ENCODE data around the gene KIAA1671. TPM values are rescaled to one million over a fixed set of nuclear protein-coding genes. Genes with fewer than 3 reads are reported as not detected.
"Not testable (repeated sequence)": the region's sequence is repeated elsewhere in the genome, so short reads cannot be mapped to it uniquely, and the experiment has no call there.

The KIAA1671 gene
- total and polyA plus RNA-seq, 10 donors, result 0.72 to 11.9 (median 8.2) TPM

- DNase-seq, result no peak
- H3K27me3 ChIP-seq (replicated peaks in 1 of 7), result no peaks in the 10 kb centered on the region
- H3K4me3 ChIP-seq, result no peak overlapping the region
- intact Hi-C loops (cut with DNase I; ENCODE audit: low total_unique reads), result no loop called here
- H3K36me3 ChIP-seq, result peaks cover 0 to 67% (median 7%) of the 10 kb centered on the region in 6 donors
- 86 to 95% (median 89%) methylated on average over 3 of the region's 3 CpGs; no CpG with 5 or more reads in 1 of the 5 donors for WGBS, 5 donors
- H3K4me1 ChIP-seq, result no peaks in the 10 kb centered on the region
- H3K27ac ChIP-seq, result no peak overlapping the region
- peaks cover 0 to 15% (median 12%) of the 10 kb centered on the region in 8 donors for H3K9me3 ChIP-seq
- TF ChIP-seq POLR2A (IDR thresholded peaks at IDR 0.05), result no peak
- TF ChIP-seq CTCF (IDR thresholded peaks at IDR 0.05 in 8 of 11, conservative IDR thresholded peaks at IDR 0.05 in 3 of 11), result no peak
- TF ChIP-seq POLR2AphosphoS5 (IDR thresholded peaks at IDR 0.05), result no peak
Measured at GRCh38 chr22:25176799-25177198, 224.3 kb downstream of the KIAA1671 start.

- Histone ChIP-seq H3K4me3 (no peak overlapping the region), H3K9me3 (peaks cover 0 to 15% (median 12%) of the 10 kb centered on the region in 8 donors), H3K4me1 (no peaks in the 10 kb centered on the region), H3K27me3 (replicated peaks in 1 of 7) (no peaks in the 10 kb centered on the region), H3K36me3 (peaks cover 0 to 67% (median 7%) of the 10 kb centered on the region in 6 donors), H3K27ac (no peak overlapping the region)
- 87 to 94% (median 92%) methylated on average over 13 of the region's 13 CpGs for WGBS, 5 donors
- intact Hi-C loops (cut with DNase I; ENCODE audit: low total_unique reads), result no loop called here
- TF ChIP-seq POLR2A (IDR thresholded peaks at IDR 0.05) (no peak), CTCF (IDR thresholded peaks at IDR 0.05 in 8 of 11, conservative IDR thresholded peaks at IDR 0.05 in 3 of 11) (no peak), POLR2AphosphoS5 (IDR thresholded peaks at IDR 0.05) (no peak)
- no peak for DNase-seq
Measured at GRCh38 chr22:25177226-25177625, 224.7 kb downstream of the KIAA1671 start.

DNA sequence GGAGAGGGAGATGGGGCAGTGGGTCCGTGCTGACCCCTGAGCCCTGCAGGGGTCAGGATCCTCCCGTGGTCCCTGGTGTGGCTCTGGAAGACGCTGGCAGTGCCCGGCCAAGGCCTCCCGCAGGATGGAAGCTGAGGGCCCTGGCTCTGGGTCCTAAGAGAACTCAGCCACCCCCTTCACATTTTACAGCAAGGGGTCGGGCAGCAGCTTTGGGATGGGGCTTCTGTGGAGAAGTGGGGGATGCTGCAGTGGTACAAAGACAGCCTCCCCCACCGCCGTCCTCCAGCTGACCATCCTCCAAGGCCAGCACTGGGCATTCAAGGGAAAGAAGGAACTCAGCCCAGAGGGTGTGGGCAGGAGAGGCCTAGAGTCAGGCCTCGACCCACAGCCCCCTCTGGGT lies 225.4 kb downstream of the KIAA1671 start:
- DNase-seq, result no peak
- WGBS, 5 donors, result 81 to 92% (median 87%) methylated on average over 4 to 9 of the region's 9 CpGs
- H3K27me3 ChIP-seq (replicated peaks in 1 of 7), result no peaks in the 10 kb centered on the region

DNA sequence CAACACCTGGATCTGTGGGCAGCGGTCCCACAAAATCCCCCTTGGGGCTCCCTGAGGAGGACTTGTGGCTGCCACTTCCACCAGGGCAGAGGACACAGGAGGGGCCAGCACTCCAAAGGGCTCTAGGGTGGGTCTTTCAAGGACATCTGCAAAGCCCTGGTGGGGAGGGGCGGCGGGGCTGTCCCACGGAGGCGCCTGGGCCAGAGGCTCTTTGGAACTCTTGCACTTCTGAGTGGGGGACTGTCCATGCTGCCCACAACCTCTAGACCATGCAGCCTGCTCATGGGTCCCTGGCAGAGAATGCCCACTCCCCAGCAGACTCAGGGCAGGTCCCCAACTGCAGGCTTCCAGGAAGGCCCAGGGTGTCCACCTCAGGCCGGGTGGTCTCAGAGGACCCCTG lies 225.8 kb downstream of the KIAA1671 start:
- 87 to 95% (median 89%) methylated on average over 4 to 6 of the region's 6 CpGs for WGBS, 5 donors
- Histone ChIP-seq H3K9me3 (peaks cover 0 to 15% (median 12%) of the 10 kb centered on the region in 8 donors), H3K4me3 (peak overlapping the region in 1 of 8 donors; percentile 55), H3K36me3 (peaks cover 0 to 67% (median 7%) of the 10 kb centered on the region in 6 donors), H3K27ac (peak overlapping the region in 3 of 8 donors; percentile 47 to 77 (median 50))
- H3K4me1 ChIP-seq; intact Hi-C loops (cut with DNase I; ENCODE audit: low total_unique reads); H3K27me3 ChIP-seq (replicated peaks in 1 of 7): not testable (repeated sequence)
- peak; percentile 86 for DNase-seq

More for the DNA sequence above, 225.4 kb downstream of the KIAA1671 start:
- Histone ChIP-seq H3K9me3 (peaks cover 0 to 15% (median 12%) of the 10 kb centered on the region in 8 donors), H3K27ac (no peak overlapping the region), H3K4me3 (no peak overlapping the region), H3K4me1 (no peaks in the 10 kb centered on the region), H3K36me3 (peaks cover 0 to 67% (median 7%) of the 10 kb centered on the region in 6 donors)
- intact Hi-C loops (cut with DNase I; ENCODE audit: low total_unique reads), result no loop called here
- TF ChIP-seq CTCF (IDR thresholded peaks at IDR 0.05 in 8 of 11, conservative IDR thresholded peaks at IDR 0.05 in 3 of 11) (no peak), POLR2A (IDR thresholded peaks at IDR 0.05) (no peak), POLR2AphosphoS5 (IDR thresholded peaks at IDR 0.05) (no peak)

GRCh38 chr22:25178869-25179631 lies 226.5 kb downstream of the KIAA1671 start:
- H3K36me3 ChIP-seq, result peaks cover 0 to 64% (median 7%) of the 10 kb centered on the region in 6 donors
- peak; percentile 88 for DNase-seq
- intact Hi-C loops (cut with DNase I; ENCODE audit: low total_unique reads), result not testable (repeated sequence)

More at GRCh38 chr22:25178869-25179631, 226.5 kb downstream of the KIAA1671 start:
- Histone ChIP-seq H3K9me3 (peaks cover 0 to 15% (median 12%) of the 10 kb centered on the region in 8 donors), H3K27ac (peak overlapping the region in 1 of 8 donors; percentile 74), H3K4me3 (peak overlapping the region in 1 of 8 donors; percentile 19)
- H3K4me1 ChIP-seq; H3K27me3 ChIP-seq (replicated peaks in 1 of 7): not testable (repeated sequence)
- 80 to 88% (median 84%) methylated on average over 40 to 52 of the region's 63 CpGs for WGBS, 5 donors

All from spleen (tissue), 11 donors.